CD4-positive, alpha-beta T cell (primary cell): ENCODE measurements around the gene SLC44A1. TPM values are rescaled to one million over a fixed set of nuclear protein-coding genes. Genes with fewer than 3 reads are reported as not detected.

Source experiments
- ATAC-seq: fragments of 200-7000 bp; cut with Tn5 transposase; one replicate; pipeline ENCODE4 v1.10.0; 2022; ENCODE audit warnings: mild to moderate bottlenecking; ENCODE audit not compliant: poor library complexity
- CTCF ChIA-PET: fragments of 350-600 bp; sonication (Branson Sonifier 250); formaldehyde crosslinking; loops from one replicate; lab custom pipeline; 2021; ENCODE audit warnings: antibody characterized with exemption, inconsistent platforms; lab: Charles Lee
- POLR2A ChIA-PET: fragments of 350-600 bp; sonication (Branson Sonifier 250); formaldehyde crosslinking; loops from one replicate; lab custom pipeline; 2021; ENCODE audit warnings: antibody characterized with exemption, inconsistent platforms; lab: Charles Lee
- DNase-seq, 14 experiments: peaks; one replicate each; pipeline ENCODE4 v3.0.0-alpha.2; 2013 to 2020; ENCODE audit warnings: mixed read lengths in 2 of 14
- H3K27ac ChIP-seq, 2 donors: one replicate each; pipeline versions ENCODE4 v1.5.1 to v1.7.0; 2013; ENCODE audit warnings: low read length in 2 of 2, low read depth in 1 of 2, mild to moderate bottlenecking in 1 of 2
- H3K27me3 ChIP-seq, 2 experiments: 1 replicate in 1 of 2; 2 replicates in 1 of 2; pipeline versions ENCODE4 v1.6.1 to v1.7.0; 2013; ENCODE audit warnings: low read length in 2 of 2, control low read depth in 1 of 2, mild to moderate bottlenecking in 1 of 2, moderate library complexity in 1 of 2; ENCODE audit not compliant: insufficient read depth in 2 of 2, control insufficient read depth in 1 of 2
- H3K36me3 ChIP-seq: one replicate; pipeline ENCODE4 v1.6.1; 2013; ENCODE audit warnings: low read length, control low read depth; ENCODE audit not compliant: insufficient read depth
- H3K4me1 ChIP-seq: one replicate; pipeline ENCODE4 v1.6.1; 2013; ENCODE audit warnings: low read length, control low read depth; ENCODE audit not compliant: insufficient read depth
- H3K4me3 ChIP-seq: one replicate; pipeline ENCODE4 v1.5.1; 2013; ENCODE audit warnings: mild to moderate bottlenecking, low read length, moderate library complexity
- H3K9me3 ChIP-seq, 2 experiments: 1 replicate in 1 of 2; 2 replicates in 1 of 2; pipeline versions ENCODE4 v1.6.1 to v1.7.0; 2013; ENCODE audit warnings: low read length in 2 of 2, mild to moderate bottlenecking in 2 of 2, control low read depth in 1 of 2, moderate library complexity in 1 of 2; ENCODE audit not compliant: control insufficient read depth in 1 of 2, insufficient read depth in 1 of 2
- H3K27ac Mint-ChIP-seq: one replicate; pipeline ENCODE4 v1.8.0; 2020; ENCODE audit warnings: mixed read lengths
- H3K27me3 Mint-ChIP-seq: one replicate; pipeline ENCODE4 v1.8.0; 2021; ENCODE audit warnings: mixed read lengths
- H3K36me3 Mint-ChIP-seq: one replicate; pipeline ENCODE4 v1.8.0; 2021; ENCODE audit warnings: low read depth, mixed read lengths
- H3K4me1 Mint-ChIP-seq: one replicate; pipeline ENCODE4 v1.8.0; 2021; ENCODE audit warnings: low read depth, mixed read lengths
- H3K4me3 Mint-ChIP-seq: one replicate; pipeline ENCODE4 v1.8.0; 2020; ENCODE audit warnings: mild to moderate bottlenecking, mixed read lengths
- H3K9me3 Mint-ChIP-seq: one replicate; pipeline ENCODE4 v1.8.0; 2020; ENCODE audit warnings: mixed read lengths
- CTCF ChIP-seq: fragments of 200-600 bp; IDR thresholded peaks from one replicate; pipeline ENCODE4 v1.8.0; 2022; ENCODE audit warnings: antibody characterized with exemption, mild to moderate bottlenecking
- intact Hi-C, 2 experiments: fragments of 100-400 bp; cut with DNase I in 1 of 2; cut with micrococcal nuclease in 1 of 2; formaldehyde crosslinking; loops; one replicate each; pipeline versions ENCODE4 v1.15.1 to v1.9.0; 2023 to 2025; cut with DNase I, micrococcal nuclease
- total RNA-seq, 174 experiments: library from RNA in 2 of 174; stranded (reverse) in 2 of 174; gene quantifications; one replicate each; pipeline ENCODE4 v1.2.3 and lab custom pipeline; 2021 to 2026

SLC44A1 gene
- total RNA-seq, 2 experiments from 2014 or later, result 5.1 to 5.9 TPM

- no peaks in the 10 kb centered on the region for H3K9me3 ChIP-seq
- H3K4me1 Mint-ChIP-seq, result peaks cover 39% of the 10 kb centered on the region
- no peaks in the 10 kb centered on the region for H3K36me3 ChIP-seq
- DNase-seq (no peak), ATAC-seq (no peak)
- H3K27ac ChIP-seq, result no peak overlapping the region
- no peak overlapping the region for H3K4me3 Mint-ChIP-seq
- POLR2A ChIA-PET, result no interaction called here
- no peak for TF ChIP-seq CTCF
- no peaks in the 10 kb centered on the region for H3K27me3 ChIP-seq
- peaks cover 7% of the 10 kb centered on the region for H3K36me3 Mint-ChIP-seq
- no peaks in the 10 kb centered on the region for H3K9me3 Mint-ChIP-seq
- intact Hi-C loops, result loop anchor here in 1 of 2 experiments (5.0 kb wide), 2 partner anchors 169 to 496 kb away; no protein-coding TSS in a partner anchor
- no peaks in the 10 kb centered on the region for H3K27me3 Mint-ChIP-seq
- H3K4me1 ChIP-seq, result peaks cover 14% of the 10 kb centered on the region
- no peak overlapping the region for H3K4me3 ChIP-seq
- CTCF ChIA-PET, result no interaction called here
- H3K27ac Mint-ChIP-seq, result no peak overlapping the region
Observed at GRCh38 chr9:105248691-105249090, 4.2 kb downstream of the SLC44A1 start.

- DNase-seq (no peak), ATAC-seq (no peak)
- Histone ChIP-seq H3K4me3 (no peak overlapping the region), H3K4me1 (no peaks in the 10 kb centered on the region), H3K9me3 (no peaks in the 10 kb centered on the region), H3K27ac (no peak overlapping the region), H3K27me3 (no peaks in the 10 kb centered on the region), H3K36me3 (no peaks in the 10 kb centered on the region)
- H3K4me3 Mint-ChIP-seq, result no peak overlapping the region
- H3K4me1 Mint-ChIP-seq, result peaks cover 29% of the 10 kb centered on the region
- H3K9me3 Mint-ChIP-seq, result no peaks in the 10 kb centered on the region
- no peaks in the 10 kb centered on the region for H3K27me3 Mint-ChIP-seq
- TF ChIP-seq CTCF, result no peak
- ChIA-PET CTCF (no interaction called here), POLR2A (no interaction called here)
- no peak overlapping the region for H3K27ac Mint-ChIP-seq
- no peaks in the 10 kb centered on the region for H3K36me3 Mint-ChIP-seq
- intact Hi-C loops, result no loop called here
Observed at GRCh38 chr9:105251133-105251532, 6.7 kb downstream of the SLC44A1 start.

GRCh38 chr9:105251733-105252404, 7.4 kb downstream of the SLC44A1 start:
- no peaks in the 10 kb centered on the region for H3K27me3 ChIP-seq
- no peaks in the 10 kb centered on the region for H3K27me3 Mint-ChIP-seq
- peaks cover 22% of the 10 kb centered on the region for H3K4me1 Mint-ChIP-seq
- no peaks in the 10 kb centered on the region for H3K9me3 ChIP-seq
- no peaks in the 10 kb centered on the region for H3K36me3 Mint-ChIP-seq
- ChIA-PET CTCF (no interaction called here), POLR2A (no interaction called here)
- no peak overlapping the region for H3K27ac Mint-ChIP-seq
- no peaks in the 10 kb centered on the region for H3K9me3 Mint-ChIP-seq
- no peak for DNase-seq
- no peak for TF ChIP-seq CTCF
- H3K27ac ChIP-seq, result no peak overlapping the region
- H3K36me3 ChIP-seq, result no peaks in the 10 kb centered on the region
- no peak for ATAC-seq
- H3K4me1 ChIP-seq, result no peaks in the 10 kb centered on the region
- no peak overlapping the region for H3K4me3 Mint-ChIP-seq
- H3K4me3 ChIP-seq, result no peak overlapping the region
- intact Hi-C loops, result no loop called here
